Measurements from ENCODE around the gene THSD4.

GRCh38 chr15:71306538-71306937, 191.3 kb downstream of the THSD4 start:
- TF ChIP-seq POLR2A (IDR thresholded peaks at IDR 0.05; ENCODE audit: low read depth, low read length) (no peak), TAF1 (IDR thresholded peaks at IDR 0.05; ENCODE audit: borderline replicate concordance, low read depth, low read length) (no peak), POLR2AphosphoS5 (IDR thresholded peaks at IDR 0.05; ENCODE audit: low read depth, low read length) (no peak)
